Ovary (tissue), 3 donors: ENCODE results near the gene FAM107A.

Experiments used
- CTCF ChIP-seq, 3 donors: fragments of 450-650 bp in 2 of 3; fragments of 200-600 bp in 1 of 3; IDR thresholded peaks; one replicate each; pipeline versions ENCODE4 v1.5.1 to v1.8.0; 2016 to 2022; ENCODE audit warnings: antibody characterized with exemption in 3 of 3, mild to moderate bottlenecking in 1 of 3
- EP300 ChIP-seq: sonication (generic); formaldehyde crosslinking; IDR thresholded peaks from one replicate; pipeline ENCODE4 v1.6.1; 2017; ENCODE audit warnings: antibody characterized with exemption
- donor health status: DM: no; HTN: no; CAD: no.

GRCh38 chr3:58624550-58624949 is 47.4 kb upstream of the FAM107A start:
- TF ChIP-seq CTCF (IDR thresholded peaks at IDR 0.05) (no peak), EP300 (no peak)
